ENCODE results near the gene TFB2M.

GRCh38 chr1:246534114-246534513, 31.9 kb downstream of the TFB2M start:
- TF ChIP-seq PAX5 (IDR thresholded peaks at IDR 0.05; ENCODE audit: insufficient read depth, low read length, severe bottlenecking) (no peak), POLR2AphosphoS5 (IDR thresholded peaks at IDR 0.05; ENCODE audit: low read depth, low read length) (no peak), POLR2A (IDR thresholded peaks at IDR 0.05; ENCODE audit: low read depth, low read length) (no peak), TAF1 (IDR thresholded peaks at IDR 0.05; ENCODE audit: low read depth, low read length) (no peak), SPI1 (IDR thresholded peaks at IDR 0.05; ENCODE audit: low read depth, low read length) (no peak), POU2F2 (IDR thresholded peaks at IDR 0.05; ENCODE audit: low read depth, low read length) (no peak)

Measured in GM12891 (cell line).